ENCODE measurements around the gene ZNF221.

The ZNF221 gene

DNA sequence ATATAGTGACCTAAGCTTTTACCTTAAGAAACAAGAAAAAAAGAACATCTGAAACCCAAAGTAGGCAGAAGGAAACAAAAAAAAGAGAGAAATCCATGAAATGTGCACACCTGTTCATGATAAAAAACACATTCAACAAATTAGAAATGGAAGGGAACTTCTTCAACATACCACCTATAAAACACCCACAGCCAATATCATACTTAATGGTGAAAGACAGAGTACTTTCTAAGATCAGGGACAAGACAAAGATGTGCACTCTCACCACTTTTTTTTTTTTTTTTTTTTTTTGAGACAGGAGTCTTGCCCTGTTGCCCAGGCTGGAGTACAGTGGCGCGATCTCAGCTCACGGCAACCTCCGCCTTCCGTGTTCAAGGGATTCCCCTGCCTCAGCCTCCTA lies 45.1 kb upstream of the ZNF221 start:
- Histone ChIP-seq H3K9me3 (ENCODE audit: insufficient read depth, low read length, severe bottlenecking) (no peaks in the 10 kb centered on the region), H3K27me3 (ENCODE audit: insufficient read depth, low read length, poor library complexity) (no peaks in the 10 kb centered on the region), H3K9ac (ENCODE audit: low read depth, low read length) (no peak overlapping the region), H2AFZ (ENCODE audit: low read depth, low read length) (no peak overlapping the region), H3K79me2 (ENCODE audit: insufficient read depth, low read length) (no peaks in the 10 kb centered on the region), H3K4me2 (ENCODE audit: insufficient read depth, low read length) (no peak overlapping the region), H3K4me1 (ENCODE audit: insufficient read depth, low read length) (no peaks in the 10 kb centered on the region), H3K4me3 (ENCODE audit: low read depth in 1 of 2, low read length in 2 of 2) (no peak overlapping the region), H4K20me1 (ENCODE audit: insufficient read depth, low read length) (no peaks in the 10 kb centered on the region), H3K27ac (ENCODE audit: low read length) (no peak overlapping the region), H3K36me3 (ENCODE audit: insufficient read depth, low read length) (no peaks in the 10 kb centered on the region)
- DNase-seq (no peak), ATAC-seq (ENCODE audit: insufficient read depth, low read depth) (no peak)
- TF ChIP-seq, protein P1, sequence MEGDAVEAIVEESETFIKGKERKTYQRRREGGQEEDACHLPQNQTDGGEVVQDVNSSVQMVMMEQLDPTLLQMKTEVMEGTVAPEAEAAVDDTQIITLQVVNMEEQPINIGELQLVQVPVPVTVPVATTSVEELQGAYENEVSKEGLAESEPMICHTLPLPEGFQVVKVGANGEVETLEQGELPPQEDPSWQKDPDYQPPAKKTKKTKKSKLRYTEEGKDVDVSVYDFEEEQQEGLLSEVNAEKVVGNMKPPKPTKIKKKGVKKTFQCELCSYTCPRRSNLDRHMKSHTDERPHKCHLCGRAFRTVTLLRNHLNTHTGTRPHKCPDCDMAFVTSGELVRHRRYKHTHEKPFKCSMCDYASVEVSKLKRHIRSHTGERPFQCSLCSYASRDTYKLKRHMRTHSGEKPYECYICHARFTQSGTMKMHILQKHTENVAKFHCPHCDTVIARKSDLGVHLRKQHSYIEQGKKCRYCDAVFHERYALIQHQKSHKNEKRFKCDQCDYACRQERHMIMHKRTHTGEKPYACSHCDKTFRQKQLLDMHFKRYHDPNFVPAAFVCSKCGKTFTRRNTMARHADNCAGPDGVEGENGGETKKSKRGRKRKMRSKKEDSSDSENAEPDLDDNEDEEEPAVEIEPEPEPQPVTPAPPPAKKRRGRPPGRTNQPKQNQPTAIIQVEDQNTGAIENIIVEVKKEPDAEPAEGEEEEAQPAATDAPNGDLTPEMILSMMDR (IDR thresholded peaks at IDR 0.05; ENCODE audit: borderline replicate concordance, extremely low read depth, low read length, poor library complexity, severe bottlenecking) = no peak
- no peak for TF ChIP-seq EZH2 (IDR thresholded peaks at IDR 0.05; ENCODE audit: borderline replicate concordance, low read depth, low read length, severe bottlenecking)

DNA sequence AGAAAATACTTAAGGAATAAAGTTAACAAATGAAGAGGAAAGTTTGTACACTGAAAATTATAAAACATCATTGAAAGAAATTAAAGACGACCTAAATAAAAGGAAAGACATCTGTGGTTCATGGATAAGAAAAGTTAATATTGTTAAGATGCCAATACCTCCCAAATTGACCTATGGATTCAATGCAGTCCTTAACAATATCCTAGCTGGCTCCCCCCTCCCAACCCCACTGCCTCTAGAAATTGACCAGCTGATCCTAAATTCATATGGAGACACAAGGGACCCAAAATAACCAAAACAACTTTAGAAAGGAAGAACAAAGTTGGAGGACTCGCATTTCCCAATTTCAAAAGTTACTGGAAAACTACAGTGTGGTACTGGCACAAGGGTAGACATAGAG lies 44.3 kb upstream of the ZNF221 start:
- H4K20me1 ChIP-seq (ENCODE audit: insufficient read depth, low read length) = no peaks in the 10 kb centered on the region
- ATAC-seq (ENCODE audit: insufficient read depth, low read depth) = no peak
- H3K4me2 ChIP-seq (ENCODE audit: insufficient read depth, low read length) = no peak overlapping the region
- no peak for TF ChIP-seq EZH2 (IDR thresholded peaks at IDR 0.05; ENCODE audit: borderline replicate concordance, low read depth, low read length, severe bottlenecking)
- TF ChIP-seq, protein P1 (IDR thresholded peaks at IDR 0.05; ENCODE audit: borderline replicate concordance, extremely low read depth, low read length, poor library complexity, severe bottlenecking) = no peak
- no peaks in the 10 kb centered on the region for H3K79me2 ChIP-seq (ENCODE audit: insufficient read depth, low read length)
- H2AFZ ChIP-seq (ENCODE audit: low read depth, low read length) = no peak overlapping the region
- no peak overlapping the region for H3K9ac ChIP-seq (ENCODE audit: low read depth, low read length)
- no peak overlapping the region for H3K4me3 ChIP-seq (ENCODE audit: low read depth in 1 of 2, low read length in 2 of 2)
- H3K9me3 ChIP-seq (ENCODE audit: insufficient read depth, low read length, severe bottlenecking) = no peaks in the 10 kb centered on the region
- H3K4me1 ChIP-seq (ENCODE audit: insufficient read depth, low read length) = no peaks in the 10 kb centered on the region
- no peaks in the 10 kb centered on the region for H3K36me3 ChIP-seq (ENCODE audit: insufficient read depth, low read length)
- no peak for DNase-seq
- H3K27ac ChIP-seq (ENCODE audit: low read length) = no peak overlapping the region
- H3K27me3 ChIP-seq (ENCODE audit: insufficient read depth, low read length, poor library complexity) = no peaks in the 10 kb centered on the region

DNA sequence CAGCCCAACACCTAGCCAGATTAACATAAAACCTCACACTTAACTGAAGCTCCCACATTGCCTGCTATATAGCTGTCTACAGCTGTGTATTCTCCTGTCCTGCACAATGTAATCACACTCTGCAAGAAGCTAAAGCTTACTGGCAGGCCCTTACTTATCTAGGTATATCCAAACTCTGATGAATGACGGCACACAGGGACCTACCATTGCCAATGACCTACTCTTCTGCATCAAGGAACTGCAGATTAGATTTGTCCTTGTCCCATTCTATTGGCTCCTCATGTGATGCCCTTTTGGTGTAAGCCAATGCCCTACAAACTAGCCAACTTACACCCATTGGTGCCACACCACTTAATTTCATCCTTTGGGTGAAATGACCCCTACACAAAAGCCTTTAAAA lies 42.4 kb upstream of the ZNF221 start:
- ATAC-seq (ENCODE audit: insufficient read depth, low read depth) = no peak
- H3K9me3 ChIP-seq (ENCODE audit: insufficient read depth, low read length, severe bottlenecking) = peaks cover 13% of the 10 kb centered on the region

More for the DNA sequence above, 42.4 kb upstream of the ZNF221 start:
- no peaks in the 10 kb centered on the region for H3K27me3 ChIP-seq (ENCODE audit: insufficient read depth, low read length, poor library complexity)
- H3K27ac ChIP-seq (ENCODE audit: low read length) = no peak overlapping the region
- no peak for TF ChIP-seq EZH2 (IDR thresholded peaks at IDR 0.05; ENCODE audit: borderline replicate concordance, low read depth, low read length, severe bottlenecking)
- TF ChIP-seq, protein P1 (IDR thresholded peaks at IDR 0.05; ENCODE audit: borderline replicate concordance, extremely low read depth, low read length, poor library complexity, severe bottlenecking) = no peak
- no peak overlapping the region for H3K4me2 ChIP-seq (ENCODE audit: insufficient read depth, low read length)
- H3K79me2 ChIP-seq (ENCODE audit: insufficient read depth, low read length) = no peaks in the 10 kb centered on the region
- DNase-seq = no peak
- no peak overlapping the region for H2AFZ ChIP-seq (ENCODE audit: low read depth, low read length)
- no peaks in the 10 kb centered on the region for H4K20me1 ChIP-seq (ENCODE audit: insufficient read depth, low read length)
- no peak overlapping the region for H3K4me3 ChIP-seq (ENCODE audit: low read depth in 1 of 2, low read length in 2 of 2)
- no peak overlapping the region for H3K9ac ChIP-seq (ENCODE audit: low read depth, low read length)
- no peaks in the 10 kb centered on the region for H3K4me1 ChIP-seq (ENCODE audit: insufficient read depth, low read length)
- peaks cover 8% of the 10 kb centered on the region for H3K36me3 ChIP-seq (ENCODE audit: insufficient read depth, low read length)

All from DND-41 (cell line).